Measurements from ENCODE around the gene CDCA8. TPM values are rescaled to one million over a fixed set of nuclear protein-coding genes. Genes with fewer than 3 reads are reported as not detected.

Gene CDCA8
- total and polyA plus RNA-seq, 2 donors (not counting 3 experiments of a cell fraction or from before 2014, with no cell fraction given): 38.5 to 45.7 TPM

- Histone ChIP-seq H3K27me3 (ENCODE audit: control insufficient read depth in 2 of 2, insufficient read depth in 2 of 2, low read length in 2 of 2) (no peaks in the 10 kb centered on the region), H4K20me1 (replicated peaks; ENCODE audit: control insufficient read depth, extremely low read depth, insufficient read depth, low read length) (no peaks in the 10 kb centered on the region), H3K9me3 (replicated peaks; ENCODE audit: control insufficient read depth, insufficient read depth, low read length) (no peaks in the 10 kb centered on the region), H3K4me3 (replicated peaks in 1 of 3; ENCODE audit: insufficient read depth in 1 of 3, low read depth in 1 of 3, low read length in 3 of 3) (no peak overlapping the region), H3K9me1 (replicated peaks; ENCODE audit: control insufficient read depth, extremely low read depth, insufficient read depth, low read length) (no peaks in the 10 kb centered on the region), H3K36me3 (ENCODE audit: control insufficient read depth in 2 of 2, extremely low read depth in 1 of 2, insufficient read depth in 2 of 2, low read length in 2 of 2) (peaks cover 3 to 32% of the 10 kb centered on the region in 2 experiments), H3K9ac (replicated peaks; ENCODE audit: extremely low read depth, insufficient read depth, low read length) (no peak overlapping the region), H3K79me2 (ENCODE audit: control insufficient read depth, insufficient read depth, low read length) (peaks cover 45% of the 10 kb centered on the region), H3K4me2 (ENCODE audit: insufficient read depth, low read length) (no peak overlapping the region), H2AFZ (ENCODE audit: low read depth, low read length) (no peak overlapping the region), H3K4me1 (ENCODE audit: control insufficient read depth, extremely low read depth, insufficient read depth, low read length) (peaks cover 9% of the 10 kb centered on the region), H3K27ac (ENCODE audit: insufficient read depth, low read depth, low read length) (no peak overlapping the region)
- dilution Hi-C loops (cut with MboI; ENCODE audit: extremely low pct_ligation_motif_present, low sequenced_read_pairs) (no loop called here), intact Hi-C loops (cut with micrococcal nuclease) (no loop called here)
- CTCF ChIA-PET: no interaction called here
- no TSS peak for BruUV-seq (replicated peaks)
- FAIRE-seq: no peak
- POLR2A ChIA-PET: no interaction called here
- TF ChIP-seq CTCF (IDR thresholded peaks at IDR 0.05; ENCODE audit: extremely low read depth in 1 of 2, insufficient read depth in 1 of 2, low read depth in 1 of 2, low read length in 2 of 2) (no peak), POLR2A (IDR thresholded peaks at IDR 0.05; ENCODE audit: low read depth, low read length) (no peak), GATA2 (IDR thresholded peaks at IDR 0.05; ENCODE audit: insufficient read depth, insufficient read length, low read depth, low read length) (no peak), EZH2 (IDR thresholded peaks at IDR 0.05; ENCODE audit: borderline replicate concordance, low read depth, low read length, severe bottlenecking) (no peak), MYC (IDR thresholded peaks at IDR 0.05; ENCODE audit: low read depth, low read length) (no peak), FOS (IDR thresholded peaks at IDR 0.05; ENCODE audit: borderline replicate concordance, insufficient read depth, low read length) (no peak), MAX (IDR thresholded peaks at IDR 0.05; ENCODE audit: insufficient read depth, insufficient read length) (no peak), JUN (IDR thresholded peaks at IDR 0.05; ENCODE audit: borderline replicate concordance, insufficient read depth, insufficient read length, low read depth) (no peak)
- DNase-seq (ENCODE audit: low read depth, low spot score): no peak
Measured at GRCh38 chr1:37697737-37698136, 5.4 kb downstream of the CDCA8 start.

Measured in endothelial cell of umbilical vein (primary cell).